ENCODE results near the gene GALR1.

Gene GALR1

GRCh38 chr18:77299706-77300105, 50.1 kb downstream of the GALR1 start (continued):
- no peak for TF ChIP-seq ZBTB26 (tag by site-specific recombination; optimal IDR thresholded peaks at IDR 0.05)
- TF ChIP-seq ZNF654 (tag by site-specific recombination; IDR thresholded peaks at IDR 0.05; ENCODE audit: low read depth): no peak
- TF ChIP-seq ZFP37 (tag by site-specific recombination; IDR thresholded peaks at IDR 0.05): no peak
- TF ChIP-seq OVOL3 (tag by site-specific recombination; IDR thresholded peaks at IDR 0.05): no peak

GRCh38 chr18:77300579-77300978, 50.9 kb downstream of the GALR1 start:
- no peak overlapping the region for H3K4me3 ChIP-seq (ENCODE audit: low read depth, low read length)
- no peak overlapping the region for H3K27ac ChIP-seq (ENCODE audit: extremely low read depth, low read depth, low read length)
- no peaks in the 10 kb centered on the region for H3K36me3 ChIP-seq (ENCODE audit: control insufficient read depth in 2 of 2, insufficient read depth in 1 of 2, low read length in 2 of 2)
- CTCF ChIA-PET: interaction anchor here (1.3 kb wide), 1 partner anchor 9 kb away, joined by 3 read pairs; no protein-coding TSS in a partner anchor
- POLR2A ChIA-PET: no interaction called here
- no peaks in the 10 kb centered on the region for H3K9me3 ChIP-seq (ENCODE audit: control insufficient read depth, insufficient read depth, low read depth, low read length)
- TF ChIP-seq ZNF18 (tag by site-specific recombination; IDR thresholded peaks at IDR 0.05) (no peak), ZNF777 (tag by site-specific recombination; IDR thresholded peaks at IDR 0.05; ENCODE audit: borderline replicate concordance) (no peak), ZNF501 (tag by site-specific recombination; IDR thresholded peaks at IDR 0.05) (no peak), ZNF341 (tag by site-specific recombination; IDR thresholded peaks at IDR 0.05; ENCODE audit: low read depth) (no peak), FEZF1 (tag by site-specific recombination; IDR thresholded peaks at IDR 0.05) (no peak), ZBTB7A (tag by site-specific recombination; IDR thresholded peaks at IDR 0.05; ENCODE audit: low read depth) (no peak)
- H3K4me1 ChIP-seq (ENCODE audit: control insufficient read depth, insufficient read depth, low read length): no peaks in the 10 kb centered on the region

GRCh38 chr18:77304268-77304667, 54.6 kb downstream of the GALR1 start:
- H3K9me3 ChIP-seq (ENCODE audit: control insufficient read depth, insufficient read depth, low read depth, low read length): no peaks in the 10 kb centered on the region
- TF ChIP-seq ZNF571 (tag by site-specific recombination; IDR thresholded peaks at IDR 0.05) (no peak), SCRT2 (tag by site-specific recombination; IDR thresholded peaks at IDR 0.05) (no peak), ZNF10 (tag by site-specific recombination; IDR thresholded peaks at IDR 0.05) (no peak), ZNF561 (tag by site-specific recombination; IDR thresholded peaks at IDR 0.05; ENCODE audit: borderline replicate concordance) (no peak), ZNF501 (tag by site-specific recombination; IDR thresholded peaks at IDR 0.05) (no peak), PRDM10 (tag by site-specific recombination; IDR thresholded peaks at IDR 0.05) (no peak), ZNF600 (tag by site-specific recombination; IDR thresholded peaks at IDR 0.05) (no peak), RBAK (tag by site-specific recombination; IDR thresholded peaks at IDR 0.05) (no peak), ZNF366 (tag by site-specific recombination; conservative IDR thresholded peaks at IDR 0.05) (no peak), ZNF530 (tag by site-specific recombination; IDR thresholded peaks at IDR 0.05; ENCODE audit: low read depth) (no peak), ZNF133 (tag by site-specific recombination; IDR thresholded peaks at IDR 0.05) (no peak), ZNF629 (tag by site-specific recombination; IDR thresholded peaks at IDR 0.05) (no peak), PRDM2 (tag by site-specific recombination; IDR thresholded peaks at IDR 0.05; ENCODE audit: borderline replicate concordance) (no peak), GFI1B (tag by site-specific recombination; IDR thresholded peaks at IDR 0.05) (no peak)
- no peak overlapping the region for H3K4me3 ChIP-seq (ENCODE audit: low read depth, low read length)
- no peak overlapping the region for H3K27ac ChIP-seq (ENCODE audit: extremely low read depth, low read depth, low read length)
- H3K36me3 ChIP-seq (ENCODE audit: control insufficient read depth in 2 of 2, insufficient read depth in 1 of 2, low read length in 2 of 2): no peaks in the 10 kb centered on the region
- POLR2A ChIA-PET: no interaction called here
- CTCF ChIA-PET: interaction anchor here (0.7 kb wide), 1 partner anchor 277 kb away, joined by 3 read pairs; no protein-coding TSS in a partner anchor
- H3K4me1 ChIP-seq (ENCODE audit: control insufficient read depth, insufficient read depth, low read length): no peaks in the 10 kb centered on the region
